Osteoblast (primary cell): ENCODE data around the gene NSMCE4A. TPM values are rescaled to one million over a fixed set of nuclear protein-coding genes. Genes with fewer than 3 reads are reported as not detected.
"Not testable (repeated sequence)": the region's sequence is repeated elsewhere in the genome, so short reads cannot be mapped to it uniquely, and the experiment has no call there.

ENCODE experiments used
- DNase-seq: peaks from one replicate; pipeline ENCODE4 v3.0.0; 2011; ENCODE audit warnings: low spot score, mixed read lengths; ENCODE audit not compliant: insufficient read length; ENCODE audit errors: missing footprints
- H2AFZ ChIP-seq: 2 replicates; pipeline ENCODE4 v1.6.0; 2011; ENCODE audit warnings: mild to moderate bottlenecking, low read length
- H3K27ac ChIP-seq: 2 replicates; pipeline ENCODE4 v1.5.1; 2011; ENCODE audit warnings: mild to moderate bottlenecking, low read depth, low read length, moderate library complexity
- H3K27me3 ChIP-seq: 2 replicates; pipeline ENCODE4 v1.6.0; 2012; ENCODE audit warnings: mild to moderate bottlenecking, control low read depth, inconsistent platforms, low read length, moderate library complexity; ENCODE audit not compliant: insufficient read depth
- H3K36me3 ChIP-seq: 2 replicates; pipeline ENCODE4 v1.5.1; 2011; ENCODE audit warnings: mild to moderate bottlenecking, low read length, control low read depth, moderate library complexity; ENCODE audit not compliant: insufficient read depth
- H3K4me1 ChIP-seq: 2 replicates; pipeline ENCODE4 v1.5.1; 2011; ENCODE audit warnings: mild to moderate bottlenecking, low read length, control low read depth, moderate library complexity; ENCODE audit not compliant: insufficient read depth
- H3K4me2 ChIP-seq: 2 replicates; pipeline ENCODE4 v1.6.0; 2011; ENCODE audit warnings: mild to moderate bottlenecking, low read length; ENCODE audit not compliant: insufficient read depth
- H3K4me3 ChIP-seq: fragments of 200-600 bp; sonication (generic); 3 replicates; pipeline ENCODE4 v1.5.1; 2012; ENCODE audit warnings: mild to moderate bottlenecking, low read length, inconsistent platforms; ENCODE audit not compliant: insufficient read depth
- H3K79me2 ChIP-seq: 2 replicates; pipeline ENCODE4 v1.6.0; 2012; ENCODE audit warnings: mild to moderate bottlenecking, low read length, control low read depth, inconsistent platforms; ENCODE audit not compliant: insufficient read depth
- H3K9me3 ChIP-seq: 2 replicates; pipeline ENCODE4 v1.5.1; 2011; ENCODE audit warnings: low read depth, low read length, control low read depth
- H4K20me1 ChIP-seq: 2 replicates; pipeline ENCODE4 v1.6.0; 2012; ENCODE audit warnings: mild to moderate bottlenecking, low read length, control low read depth; ENCODE audit not compliant: insufficient read depth
- CTCF ChIP-seq: IDR thresholded peaks from 2 replicates; pipeline ENCODE4 v1.5.1; 2011; ENCODE audit warnings: mild to moderate bottlenecking, low read depth, low read length, moderate library complexity; ENCODE audit errors: extremely low read depth
- total RNA-seq: library from RNA; depleted of rRNA; stranded (reverse); fragments of >200 nt; gene quantifications from 2 replicates; pipeline ENCODE4 v1.2.3, GENCODE V29; 2012

NSMCE4A gene
- total RNA-seq, 1 donor, result 25.7 TPM

GRCh38 chr10:121999301-121999700 is 24.3 kb upstream of the NSMCE4A start:
- peaks cover 10% of the 10 kb centered on the region for H3K27me3 ChIP-seq
- no peak overlapping the region for H3K27ac ChIP-seq
- no peaks in the 10 kb centered on the region for H4K20me1 ChIP-seq
- H3K79me2 ChIP-seq, result no peaks in the 10 kb centered on the region
- no peak overlapping the region for H3K4me3 ChIP-seq
- H2AFZ ChIP-seq, result no peak overlapping the region
- TF ChIP-seq CTCF, result no peak
- DNase-seq, result no peak
- H3K4me2 ChIP-seq, result no peak overlapping the region
- H3K36me3 ChIP-seq, result no peaks in the 10 kb centered on the region
- peaks cover 6% of the 10 kb centered on the region for H3K9me3 ChIP-seq
- H3K4me1 ChIP-seq, result no peaks in the 10 kb centered on the region

GRCh38 chr10:121998462-121998861 is 23.4 kb upstream of the NSMCE4A start:
- TF ChIP-seq CTCF, result no peak
- no peaks in the 10 kb centered on the region for H3K4me1 ChIP-seq
- H4K20me1 ChIP-seq, result no peaks in the 10 kb centered on the region
- no peaks in the 10 kb centered on the region for H3K36me3 ChIP-seq
- peaks cover 12% of the 10 kb centered on the region for H3K27me3 ChIP-seq
- DNase-seq, result no peak
- peaks cover 6% of the 10 kb centered on the region for H3K9me3 ChIP-seq
- no peak overlapping the region for H3K27ac ChIP-seq
- H2AFZ ChIP-seq, result no peak overlapping the region
- no peak overlapping the region for H3K4me3 ChIP-seq
- no peak overlapping the region for H3K4me2 ChIP-seq
- no peaks in the 10 kb centered on the region for H3K79me2 ChIP-seq

- H2AFZ ChIP-seq, result no peak overlapping the region
- TF ChIP-seq CTCF, result no peak
- H3K27me3 ChIP-seq, result peaks cover 12% of the 10 kb centered on the region
- H3K79me2 ChIP-seq, result no peaks in the 10 kb centered on the region
- H3K4me3 ChIP-seq, result no peak overlapping the region
- H3K4me1 ChIP-seq, result no peaks in the 10 kb centered on the region
- no peaks in the 10 kb centered on the region for H3K9me3 ChIP-seq
- H4K20me1 ChIP-seq, result no peaks in the 10 kb centered on the region
- no peak overlapping the region for H3K27ac ChIP-seq
- no peak overlapping the region for H3K4me2 ChIP-seq
- DNase-seq, result no peak
- H3K36me3 ChIP-seq, result no peaks in the 10 kb centered on the region
Measured at GRCh38 chr10:121994429-121994941, 19.5 kb upstream of the NSMCE4A start.

DNA sequence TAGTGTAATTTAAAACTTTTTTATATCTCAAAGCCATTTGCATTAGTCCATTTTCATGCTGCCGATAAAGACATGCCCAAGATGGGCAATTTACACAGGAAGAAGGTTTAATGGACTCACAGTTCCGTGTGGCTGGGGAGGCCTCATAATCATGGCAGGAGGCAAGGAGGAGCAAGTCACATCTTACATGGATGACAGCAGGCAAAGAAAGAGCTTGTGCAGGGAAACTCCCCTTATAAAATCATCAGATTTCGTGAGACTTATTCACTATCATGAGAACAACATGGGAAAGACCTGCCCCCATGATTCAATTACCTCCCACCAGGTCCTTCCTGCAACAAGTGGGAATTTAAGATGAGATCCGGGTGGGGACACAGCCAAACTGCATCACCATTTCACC is 16.7 kb upstream of the NSMCE4A start:
- H4K20me1 ChIP-seq, H2AFZ ChIP-seq, H3K9me3 ChIP-seq, H3K4me3 ChIP-seq, H3K4me2 ChIP-seq, H3K27ac ChIP-seq, H3K36me3 ChIP-seq, DNase-seq, H3K79me2 ChIP-seq, H3K4me1 ChIP-seq: not testable (repeated sequence)
- H3K27me3 ChIP-seq, result peaks cover 10% of the 10 kb centered on the region
